Measurements from ENCODE around the gene SLC30A5. TPM values are rescaled to one million over a fixed set of nuclear protein-coding genes. Genes with fewer than 3 reads are reported as not detected.

Gene SLC30A5
- total and polyA plus RNA-seq, 9 of the 15 experiments (the other 6 are each of a cell fraction or from before 2014, with no cell fraction given) = 22.9 to 86.8 (median 62.5) TPM

DNA sequence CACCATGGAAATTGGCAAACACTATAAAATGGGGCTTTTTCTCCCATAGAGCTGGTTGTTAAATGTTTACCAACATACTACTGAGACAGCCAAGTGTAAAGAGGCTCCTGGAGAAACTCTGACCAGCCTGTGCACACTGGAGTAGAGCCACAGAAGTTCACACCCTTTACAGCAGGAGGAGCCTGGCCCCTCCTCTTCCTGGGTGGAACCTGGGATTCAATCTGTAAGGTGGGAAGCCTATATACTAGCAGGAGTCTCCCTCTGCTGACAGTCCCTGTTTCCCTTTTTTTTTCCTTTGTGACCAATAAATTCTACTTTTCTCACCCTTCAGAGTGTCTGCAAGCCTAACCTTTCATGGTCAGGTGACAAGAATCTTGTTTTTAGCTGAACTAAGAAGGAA, 10.4 kb upstream of the SLC30A5 start (continued):
- TF ChIP-seq, protein P1, sequence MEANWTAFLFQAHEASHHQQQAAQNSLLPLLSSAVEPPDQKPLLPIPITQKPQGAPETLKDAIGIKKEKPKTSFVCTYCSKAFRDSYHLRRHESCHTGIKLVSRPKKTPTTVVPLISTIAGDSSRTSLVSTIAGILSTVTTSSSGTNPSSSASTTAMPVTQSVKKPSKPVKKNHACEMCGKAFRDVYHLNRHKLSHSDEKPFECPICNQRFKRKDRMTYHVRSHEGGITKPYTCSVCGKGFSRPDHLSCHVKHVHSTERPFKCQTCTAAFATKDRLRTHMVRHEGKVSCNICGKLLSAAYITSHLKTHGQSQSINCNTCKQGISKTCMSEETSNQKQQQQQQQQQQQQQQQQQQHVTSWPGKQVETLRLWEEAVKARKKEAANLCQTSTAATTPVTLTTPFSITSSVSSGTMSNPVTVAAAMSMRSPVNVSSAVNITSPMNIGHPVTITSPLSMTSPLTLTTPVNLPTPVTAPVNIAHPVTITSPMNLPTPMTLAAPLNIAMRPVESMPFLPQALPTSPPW (CRISPR knock-in tag; IDR thresholded peaks at IDR 0.05) = peak; percentile 18; the same call in 1 of the 2 replicates
- TF ChIP-seq, protein P2, sequence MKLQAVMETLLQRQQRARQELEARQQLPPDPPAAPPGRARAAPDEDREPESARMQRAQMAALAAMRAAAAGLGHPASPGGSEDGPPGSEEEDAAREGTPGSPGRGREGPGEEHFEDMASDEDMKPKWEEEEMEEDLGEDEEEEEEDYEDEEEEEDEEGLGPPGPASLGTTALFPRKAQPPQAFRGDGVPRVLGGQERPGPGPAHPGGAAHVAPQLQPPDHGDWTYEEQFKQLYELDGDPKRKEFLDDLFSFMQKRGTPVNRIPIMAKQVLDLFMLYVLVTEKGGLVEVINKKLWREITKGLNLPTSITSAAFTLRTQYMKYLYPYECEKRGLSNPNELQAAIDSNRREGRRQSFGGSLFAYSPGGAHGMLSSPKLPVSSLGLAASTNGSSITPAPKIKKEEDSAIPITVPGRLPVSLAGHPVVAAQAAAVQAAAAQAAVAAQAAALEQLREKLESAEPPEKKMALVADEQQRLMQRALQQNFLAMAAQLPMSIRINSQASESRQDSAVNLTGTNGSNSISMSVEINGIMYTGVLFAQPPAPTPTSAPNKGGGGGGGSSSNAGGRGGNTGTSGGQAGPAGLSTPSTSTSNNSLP (IDR thresholded peaks at IDR 0.05; ENCODE audit: borderline replicate concordance, low read depth, low read length) = no peak
- TF ChIP-seq, protein P3, sequence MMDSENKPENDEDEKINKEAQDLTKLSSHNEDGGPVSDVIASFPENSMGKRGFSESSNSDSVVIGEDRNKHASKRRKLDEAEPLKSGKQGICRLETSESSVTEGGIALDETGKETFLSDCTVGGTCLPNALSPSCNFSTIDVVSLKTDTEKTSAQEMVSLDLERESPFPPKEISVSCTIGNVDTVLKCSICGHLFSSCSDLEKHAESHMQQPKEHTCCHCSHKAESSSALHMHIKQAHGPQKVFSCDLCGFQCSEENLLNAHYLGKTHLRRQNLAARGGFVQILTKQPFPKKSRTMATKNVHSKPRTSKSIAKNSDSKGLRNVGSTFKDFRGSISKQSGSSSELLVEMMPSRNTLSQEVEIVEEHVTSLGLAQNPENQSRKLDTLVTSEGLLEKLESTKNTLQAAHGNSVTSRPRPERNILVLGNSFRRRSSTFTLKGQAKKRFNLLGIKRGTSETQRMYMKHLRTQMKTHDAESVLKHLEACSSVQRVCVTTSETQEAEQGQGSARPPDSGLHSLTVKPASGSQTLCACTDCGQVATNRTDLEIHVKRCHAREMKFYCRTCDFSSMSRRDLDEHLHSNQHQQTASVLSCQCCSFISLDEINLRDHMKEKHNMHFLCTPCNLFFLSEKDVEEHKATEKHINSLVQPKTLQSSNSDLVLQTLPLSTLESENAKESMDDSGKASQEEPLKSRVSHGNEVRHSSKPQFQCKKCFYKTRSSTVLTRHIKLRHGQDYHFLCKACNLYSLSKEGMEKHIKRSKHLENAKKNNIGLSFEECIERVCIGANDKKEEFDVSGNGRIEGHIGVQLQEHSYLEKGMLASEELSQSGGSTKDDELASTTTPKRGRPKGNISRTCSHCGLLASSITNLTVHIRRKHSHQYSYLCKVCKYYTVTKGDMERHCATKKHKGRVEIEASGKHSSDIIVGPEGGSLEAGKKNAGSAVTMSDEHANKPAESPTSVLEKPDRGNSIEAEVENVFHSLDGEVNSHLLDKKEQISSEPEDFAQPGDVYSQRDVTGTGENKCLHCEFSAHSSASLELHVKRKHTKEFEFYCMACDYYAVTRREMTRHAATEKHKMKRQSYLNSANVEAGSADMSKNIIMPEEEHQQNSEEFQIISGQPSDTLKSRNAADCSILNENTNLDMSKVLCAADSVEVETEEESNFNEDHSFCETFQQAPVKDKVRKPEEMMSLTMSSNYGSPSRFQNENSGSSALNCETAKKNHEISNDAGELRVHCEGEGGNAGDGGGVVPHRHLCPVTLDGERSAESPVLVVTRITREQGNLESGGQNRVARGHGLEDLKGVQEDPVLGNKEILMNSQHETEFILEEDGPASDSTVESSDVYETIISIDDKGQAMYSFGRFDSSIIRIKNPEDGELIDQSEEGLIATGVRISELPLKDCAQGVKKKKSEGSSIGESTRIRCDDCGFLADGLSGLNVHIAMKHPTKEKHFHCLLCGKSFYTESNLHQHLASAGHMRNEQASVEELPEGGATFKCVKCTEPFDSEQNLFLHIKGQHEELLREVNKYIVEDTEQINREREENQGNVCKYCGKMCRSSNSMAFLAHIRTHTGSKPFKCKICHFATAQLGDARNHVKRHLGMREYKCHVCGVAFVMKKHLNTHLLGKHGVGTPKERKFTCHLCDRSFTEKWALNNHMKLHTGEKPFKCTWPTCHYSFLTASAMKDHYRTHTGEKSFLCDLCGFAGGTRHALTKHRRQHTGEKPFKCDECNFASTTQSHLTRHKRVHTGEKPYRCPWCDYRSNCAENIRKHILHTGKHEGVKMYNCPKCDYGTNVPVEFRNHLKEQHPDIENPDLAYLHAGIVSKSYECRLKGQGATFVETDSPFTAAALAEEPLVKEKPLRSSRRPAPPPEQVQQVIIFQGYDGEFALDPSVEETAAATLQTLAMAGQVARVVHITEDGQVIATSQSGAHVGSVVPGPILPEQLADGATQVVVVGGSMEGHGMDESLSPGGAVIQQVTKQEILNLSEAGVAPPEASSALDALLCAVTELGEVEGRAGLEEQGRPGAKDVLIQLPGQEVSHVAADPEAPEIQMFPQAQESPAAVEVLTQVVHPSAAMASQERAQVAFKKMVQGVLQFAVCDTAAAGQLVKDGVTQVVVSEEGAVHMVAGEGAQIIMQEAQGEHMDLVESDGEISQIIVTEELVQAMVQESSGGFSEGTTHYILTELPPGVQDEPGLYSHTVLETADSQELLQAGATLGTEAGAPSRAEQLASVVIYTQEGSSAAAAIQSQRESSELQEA (IDR thresholded peaks at IDR 0.05; ENCODE audit: low read depth) = no peak
- no peak for TF ChIP-seq SMAD1 (IDR thresholded peaks at IDR 0.05; ENCODE audit: low read depth, low read length, partially characterized antibody)
- TF ChIP-seq GABPA (tag; conservative IDR thresholded peaks at IDR 0.05; ENCODE audit: low read depth) = peak; percentile 67
- TF ChIP-seq SMC3 (conservative IDR thresholded peaks at IDR 0.05; ENCODE audit: insufficient read depth, low read depth, low read length) = peak; percentile 45; the same call in 1 of the 2 replicates
- TF ChIP-seq MEIS2 (IDR thresholded peaks at IDR 0.05; ENCODE audit: partially characterized antibody) = peak; percentile 2
- no peak for TF ChIP-seq ATF1 (CRISPR knock-in tag; IDR thresholded peaks at IDR 0.05)
- no peak for TF ChIP-seq ATF1 (tag; IDR thresholded peaks at IDR 0.05)
- TF ChIP-seq FOXJ3 (CRISPR knock-in tag; IDR thresholded peaks at IDR 0.05) = no peak
- no peak for TF ChIP-seq ZNF830 (CRISPR knock-in tag; IDR thresholded peaks at IDR 0.05)
- TF ChIP-seq, protein P4, sequence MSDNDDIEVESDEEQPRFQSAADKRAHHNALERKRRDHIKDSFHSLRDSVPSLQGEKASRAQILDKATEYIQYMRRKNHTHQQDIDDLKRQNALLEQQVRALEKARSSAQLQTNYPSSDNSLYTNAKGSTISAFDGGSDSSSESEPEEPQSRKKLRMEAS (CRISPR knock-in tag; IDR thresholded peaks at IDR 0.05) = 0 out of 2 replicates have a peak, but pooled peaks have one; percentile 27
